Stimulated activated CD8-positive, alpha-beta memory T cell treated with anti-CD3 and anti-CD28 coated beads, Interleukin-4, amount 100 ng/mL, for 24 hours (primary cell): ENCODE measurements around the gene RAD51B.

ENCODE experiments used
- DNase-seq: peaks from one replicate; pipeline ENCODE4 v3.0.0-alpha.2; 2020; ENCODE audit warnings: low read depth

The RAD51B gene

GRCh38 chr14:68306265-68306933 is 486.8 kb downstream of the RAD51B start:
- no peak for DNase-seq

- no peak for DNase-seq
These were observed 487.6 kb downstream of the RAD51B start for GRCh38 chr14:68306934-68307789.

- DNase-seq = no peak
These were observed 488.2 kb downstream of the RAD51B start for GRCh38 chr14:68307790-68308168.

- DNase-seq = no peak
These were observed 489.3 kb downstream of the RAD51B start for GRCh38 chr14:68308726-68309520.

GRCh38 chr14:68309616-68310015 is 490.0 kb downstream of the RAD51B start:
- no peak for DNase-seq

- DNase-seq = no peak
These were observed 492.7 kb downstream of the RAD51B start for GRCh38 chr14:68312300-68312699.

GRCh38 chr14:68312884-68313610 is 493.5 kb downstream of the RAD51B start:
- DNase-seq = no peak

- no peak for DNase-seq
These were observed 495.1 kb downstream of the RAD51B start for GRCh38 chr14:68314642-68315041.

GRCh38 chr14:68315081-68315480 is 495.5 kb downstream of the RAD51B start:
- DNase-seq = no peak

GRCh38 chr14:68316078-68316868 is 496.7 kb downstream of the RAD51B start:
- no peak for DNase-seq

- DNase-seq = no peak
These were observed 497.7 kb downstream of the RAD51B start for GRCh38 chr14:68317239-68317638.

- DNase-seq = no peak
These were observed 499.2 kb downstream of the RAD51B start for GRCh38 chr14:68318828-68319227.

- no peak for DNase-seq
These were observed 500.9 kb downstream of the RAD51B start for GRCh38 chr14:68320495-68320894.

- DNase-seq = no peak
These were observed 503.5 kb downstream of the RAD51B start for GRCh38 chr14:68322940-68323620.

- DNase-seq = no peak
These were observed 505.8 kb downstream of the RAD51B start for GRCh38 chr14:68325267-68325807.

- no peak for DNase-seq
These were observed 507.7 kb downstream of the RAD51B start for GRCh38 chr14:68327231-68327630.

GRCh38 chr14:68328509-68328908 is 508.9 kb downstream of the RAD51B start:
- no peak for DNase-seq

GRCh38 chr14:68331426-68331825 is 511.8 kb downstream of the RAD51B start:
- DNase-seq = no peak

- DNase-seq = no peak
These were observed 512.4 kb downstream of the RAD51B start for GRCh38 chr14:68331991-68332390.

- no peak for DNase-seq
These were observed 513.7 kb downstream of the RAD51B start for GRCh38 chr14:68333262-68333661.
